Liver (tissue), 3 donors: ENCODE data around the gene PPT1.
A peak's percentile ranks its signal among the peaks of the same experiment; 100 is the strongest.

Source experiments
- ATF3 ChIP-seq: IDR thresholded peaks from 2 replicates; pipeline ENCODE4 v1.6.1; 2016; ENCODE audit warnings: antibody characterized with exemption
- CTCF ChIP-seq: fragments of 150-350 bp; IDR thresholded peaks from 2 replicates; pipeline ENCODE4 v1.5.1; 2017; ENCODE audit warnings: improper control_type of control experiment, low read depth, low read length; ENCODE audit not compliant: missing input control
- EGR1 ChIP-seq, 2 donors: IDR thresholded peaks; 2 replicates each; pipeline ENCODE4 v1.6.1; 2016 to 2018; ENCODE audit warnings: antibody characterized with exemption in 2 of 2, low read depth in 2 of 2
- FOXA1 ChIP-seq: IDR thresholded peaks from 2 replicates; pipeline ENCODE4 v1.6.1; 2016; ENCODE audit warnings: antibody characterized with exemption
- GABPA ChIP-seq, 2 donors: IDR thresholded peaks in 1 of 2; conservative IDR thresholded peaks in 1 of 2; 2 replicates each; pipeline ENCODE4 v1.6.1; 2016; ENCODE audit warnings: antibody characterized with exemption in 2 of 2, mild to moderate bottlenecking in 1 of 2, moderate library complexity in 1 of 2
- HNF4A ChIP-seq, 2 donors: conservative IDR thresholded peaks; 2 replicates each; pipeline ENCODE4 v1.6.1; 2016; ENCODE audit warnings: antibody characterized with exemption in 2 of 2, mild to moderate bottlenecking in 2 of 2
- JUND ChIP-seq, 2 donors: IDR thresholded peaks; 2 replicates each; pipeline ENCODE4 v1.6.1; 2016; ENCODE audit warnings: antibody characterized with exemption in 2 of 2
- MAX ChIP-seq: IDR thresholded peaks from 2 replicates; pipeline ENCODE4 v1.6.1; 2016; ENCODE audit warnings: antibody characterized with exemption
- NR2F2 ChIP-seq: IDR thresholded peaks from 2 replicates; pipeline ENCODE4 v1.6.1; 2016; ENCODE audit warnings: antibody characterized with exemption
- RAD21 ChIP-seq, 2 donors: IDR thresholded peaks; 2 replicates each; pipeline ENCODE4 v1.6.1; 2016; ENCODE audit warnings: antibody characterized with exemption in 2 of 2, mild to moderate bottlenecking in 2 of 2
- REST ChIP-seq: IDR thresholded peaks from 2 replicates; pipeline ENCODE4 v1.6.1; 2016; ENCODE audit warnings: antibody characterized with exemption, mild to moderate bottlenecking
- TAF1 ChIP-seq: conservative IDR thresholded peaks from 2 replicates; pipeline ENCODE4 v1.6.1; 2016; ENCODE audit warnings: antibody characterized with exemption, mild to moderate bottlenecking
- YY1 ChIP-seq: IDR thresholded peaks from 2 replicates; pipeline ENCODE4 v1.6.1; 2016; ENCODE audit warnings: antibody characterized with exemption, mild to moderate bottlenecking
- ZBTB33 ChIP-seq: IDR thresholded peaks from 2 replicates; pipeline ENCODE4 v1.6.1; 2016; ENCODE audit warnings: antibody characterized with exemption
- donor health status: healthy.
- donor health status: healthy.

GRCh38 chr1:40058453-40059337 lies 38.4 kb downstream of the PPT1 start:
- TF ChIP-seq MAX (no peak), HNF4A (conservative IDR thresholded peaks at IDR 0.05) (no peak), CTCF (no peak), JUND (IDR thresholded peaks at IDR 0.05) (no peak), ATF3 (no peak), REST (no peak), ZBTB33 (no peak), NR2F2 (no peak), RAD21 (IDR thresholded peaks at IDR 0.05) (no peak), EGR1 (IDR thresholded peaks at IDR 0.05; ENCODE audit: low read depth in 2 of 2) (no peak), YY1 (no peak), FOXA1 (no peak), TAF1 (no peak), GABPA (IDR thresholded peaks at IDR 0.05 in 1 of 2, conservative IDR thresholded peaks at IDR 0.05 in 1 of 2) (peak in 1 of 2 donors; percentile 38)
